WTC11 (cell line): ENCODE data around the gene HOATZ. TPM values are rescaled to one million over a fixed set of nuclear protein-coding genes. Genes with fewer than 3 reads are reported as not detected.

Experiments used
- ATAC-seq: fragments of 200-7000 bp; cut with Tn5 transposase; 2 replicates; pipeline ENCODE4 v1.10.0; 2021; ENCODE audit warnings: mild to moderate bottlenecking, moderate library complexity
- CTCF ChIA-PET: fragments of 300-600 bp; sonication (Branson Sonifier 250); formaldehyde crosslinking; loops from one replicate; lab custom pipeline; 2021; ENCODE audit warnings: antibody characterized with exemption; lab: Charles Lee
- POLR2A ChIA-PET: fragments of 350-600 bp; sonication (Branson Sonifier 250); formaldehyde crosslinking; loops from one replicate; lab custom pipeline; 2021; ENCODE audit warnings: antibody characterized with exemption; lab: Charles Lee
- DNase-seq: peaks from one replicate; pipeline ENCODE4 v3.0.0; 2021; ENCODE audit warnings: low spot score
- H3K27ac Mint-ChIP-seq: 2 replicates; pipeline ENCODE4 v1.8.0; 2021; ENCODE audit warnings: mixed read lengths
- H3K27me3 Mint-ChIP-seq: 2 replicates; pipeline ENCODE4 v1.8.0; 2021; ENCODE audit warnings: low read depth, mild to moderate bottlenecking, moderate library complexity, mixed read lengths
- H3K36me3 Mint-ChIP-seq: 2 replicates; pipeline ENCODE4 v1.8.0; 2021; ENCODE audit warnings: mixed read lengths
- H3K4me1 Mint-ChIP-seq: 2 replicates; pipeline ENCODE4 v1.8.0; 2022; ENCODE audit warnings: mixed read lengths
- H3K4me3 Mint-ChIP-seq: 2 replicates; pipeline ENCODE4 v1.8.0; 2021; ENCODE audit warnings: mild to moderate bottlenecking, moderate library complexity, mixed read lengths
- H3K9me3 Mint-ChIP-seq: 2 replicates; pipeline ENCODE4 v1.8.0; 2021; ENCODE audit warnings: mixed read lengths
- CREB1 ChIP-seq: sonication (generic); formaldehyde crosslinking; IDR thresholded peaks from 2 replicates; pipeline ENCODE4 v1.8.0; 2023; ENCODE audit warnings: mild to moderate bottlenecking, missing genetic modification reagents
- ESRRA ChIP-seq: sonication (generic); formaldehyde crosslinking; IDR thresholded peaks from 2 replicates; pipeline ENCODE4 v1.8.1; 2022; ENCODE audit warnings: mild to moderate bottlenecking, missing genetic modification reagents, borderline replicate concordance
- GABPB1 ChIP-seq: sonication (generic); formaldehyde crosslinking; IDR thresholded peaks from 2 replicates; pipeline ENCODE4 v1.8.1; 2023; ENCODE audit warnings: mild to moderate bottlenecking, missing genetic modification reagents
- RELA ChIP-seq: sonication (generic); formaldehyde crosslinking; IDR thresholded peaks from 2 replicates; pipeline ENCODE4 v1.8.1; 2022; ENCODE audit warnings: missing genetic modification reagents, mild to moderate bottlenecking, borderline replicate concordance
- SMAD3 ChIP-seq: sonication (generic); formaldehyde crosslinking; IDR thresholded peaks from 2 replicates; pipeline ENCODE4 v1.8.0; 2022; ENCODE audit warnings: missing genetic modification reagents, mild to moderate bottlenecking, borderline replicate concordance
- SMAD4 ChIP-seq: sonication (generic); formaldehyde crosslinking; IDR thresholded peaks from 2 replicates; pipeline ENCODE4 v1.8.0; 2022; ENCODE audit warnings: mild to moderate bottlenecking, missing genetic modification reagents
- TEAD1 ChIP-seq: sonication (generic); formaldehyde crosslinking; IDR thresholded peaks from 2 replicates; pipeline ENCODE4 v1.8.0; 2022; ENCODE audit warnings: mild to moderate bottlenecking, missing genetic modification reagents
- TEAD4 ChIP-seq: sonication (generic); formaldehyde crosslinking; IDR thresholded peaks from 2 replicates; pipeline ENCODE4 v1.8.0; 2022; ENCODE audit warnings: mild to moderate bottlenecking, missing genetic modification reagents
- ZNF232 ChIP-seq: sonication (generic); formaldehyde crosslinking; IDR thresholded peaks from 2 replicates; pipeline ENCODE4 v1.8.0; 2022; ENCODE audit warnings: mild to moderate bottlenecking, missing genetic modification reagents
- ZNF423 ChIP-seq: fragments of 250-450 bp; sonication (Bioruptor Pico); IDR thresholded peaks from 2 replicates; pipeline ENCODE4 v2.1.2; 2022; ENCODE audit warnings: mild to moderate bottlenecking, moderate library complexity
- total RNA-seq: library from RNA; stranded (reverse); gene quantifications from 3 replicates; pipeline ENCODE4 v1.2.3, GENCODE V29; 2021
- TF ChIP-seq, protein P1 (sequence below): sonication (generic); formaldehyde crosslinking; conservative IDR thresholded peaks from 2 replicates; pipeline ENCODE4 v1.8.1; 2023; ENCODE audit warnings: mild to moderate bottlenecking, low read depth, missing genetic modification reagents, moderate library complexity
- TF ChIP-seq, protein P2 (sequence below): sonication (generic); formaldehyde crosslinking; IDR thresholded peaks from 2 replicates; pipeline ENCODE4 v1.8.1; 2023; ENCODE audit warnings: mild to moderate bottlenecking, moderate library complexity, missing genetic modification reagents
- TF ChIP-seq, protein P3 (sequence below): sonication (generic); formaldehyde crosslinking; IDR thresholded peaks from 2 replicates; pipeline ENCODE4 v1.8.1; 2023; ENCODE audit warnings: mild to moderate bottlenecking, missing genetic modification reagents, borderline replicate concordance
- TF ChIP-seq, protein P4 (sequence below): sonication (generic); formaldehyde crosslinking; IDR thresholded peaks from 2 replicates; pipeline ENCODE4 v1.8.0; 2022; ENCODE audit warnings: missing genetic modification reagents
- TF ChIP-seq, protein P5 (sequence below): sonication (generic); formaldehyde crosslinking; IDR thresholded peaks from 2 replicates; pipeline ENCODE4 v1.8.1; 2023; ENCODE audit warnings: mild to moderate bottlenecking, missing genetic modification reagents, moderate library complexity
- TF ChIP-seq, protein P6 (sequence below): fragments of 250-450 bp; sonication (Bioruptor Pico); IDR thresholded peaks from 2 replicates; pipeline ENCODE4 v2.1.2; 2022; ENCODE audit warnings: mild to moderate bottlenecking, moderate library complexity

The HOATZ gene
- total RNA-seq, 1 experiment from 2014 or later: not detected

DNA sequence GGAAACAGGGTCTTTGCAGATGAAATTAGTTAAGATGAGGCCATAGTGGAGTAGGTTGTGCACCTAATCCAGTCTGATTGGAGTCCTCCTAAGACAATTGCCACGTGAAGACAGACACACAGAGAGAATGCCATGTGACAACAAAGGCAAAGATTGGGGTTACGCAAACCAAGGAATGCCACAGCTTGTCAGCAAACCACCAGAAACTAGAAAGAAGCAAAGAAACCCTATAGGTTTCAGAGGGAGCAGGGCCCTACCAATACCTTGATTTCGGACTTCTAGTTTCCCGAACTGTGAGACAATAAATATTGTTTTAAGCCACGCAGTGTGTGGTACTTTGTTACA lies 17.8 kb downstream of the HOATZ start:
- Mint-ChIP-seq H3K9me3 (no peaks in the 10 kb centered on the region), H3K36me3 (no peaks in the 10 kb centered on the region), H3K4me3 (no peak overlapping the region), H3K27me3 (no peaks in the 10 kb centered on the region; the same call in 1 of the 2 replicates), H3K27ac (no peak overlapping the region), H3K4me1 (peaks cover 2% of the 10 kb centered on the region; the same call in 1 of the 2 replicates)
- no peak for DNase-seq
- ChIA-PET CTCF (interaction anchor here (1.3 to 1.4 kb wide), 2 partner anchors 19 to 86 kb away, joined by 3 read pairs; no protein-coding TSS in a partner anchor), POLR2A (no interaction called here)
- TF ChIP-seq SMAD3 (CRISPR knock-in tag) (no peak), GABPB1 (CRISPR knock-in tag) (no peak), CREB1 (CRISPR knock-in tag) (no peak), SMAD4 (CRISPR knock-in tag) (no peak), ZNF232 (CRISPR knock-in tag) (no peak), RELA (CRISPR knock-in tag) (no peak), ESRRA (no peak)
- TF ChIP-seq, protein P1, sequence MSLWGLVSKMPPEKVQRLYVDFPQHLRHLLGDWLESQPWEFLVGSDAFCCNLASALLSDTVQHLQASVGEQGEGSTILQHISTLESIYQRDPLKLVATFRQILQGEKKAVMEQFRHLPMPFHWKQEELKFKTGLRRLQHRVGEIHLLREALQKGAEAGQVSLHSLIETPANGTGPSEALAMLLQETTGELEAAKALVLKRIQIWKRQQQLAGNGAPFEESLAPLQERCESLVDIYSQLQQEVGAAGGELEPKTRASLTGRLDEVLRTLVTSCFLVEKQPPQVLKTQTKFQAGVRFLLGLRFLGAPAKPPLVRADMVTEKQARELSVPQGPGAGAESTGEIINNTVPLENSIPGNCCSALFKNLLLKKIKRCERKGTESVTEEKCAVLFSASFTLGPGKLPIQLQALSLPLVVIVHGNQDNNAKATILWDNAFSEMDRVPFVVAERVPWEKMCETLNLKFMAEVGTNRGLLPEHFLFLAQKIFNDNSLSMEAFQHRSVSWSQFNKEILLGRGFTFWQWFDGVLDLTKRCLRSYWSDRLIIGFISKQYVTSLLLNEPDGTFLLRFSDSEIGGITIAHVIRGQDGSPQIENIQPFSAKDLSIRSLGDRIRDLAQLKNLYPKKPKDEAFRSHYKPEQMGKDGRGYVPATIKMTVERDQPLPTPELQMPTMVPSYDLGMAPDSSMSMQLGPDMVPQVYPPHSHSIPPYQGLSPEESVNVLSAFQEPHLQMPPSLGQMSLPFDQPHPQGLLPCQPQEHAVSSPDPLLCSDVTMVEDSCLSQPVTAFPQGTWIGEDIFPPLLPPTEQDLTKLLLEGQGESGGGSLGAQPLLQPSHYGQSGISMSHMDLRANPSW (CRISPR knock-in tag): no peak
- TF ChIP-seq, protein P2, sequence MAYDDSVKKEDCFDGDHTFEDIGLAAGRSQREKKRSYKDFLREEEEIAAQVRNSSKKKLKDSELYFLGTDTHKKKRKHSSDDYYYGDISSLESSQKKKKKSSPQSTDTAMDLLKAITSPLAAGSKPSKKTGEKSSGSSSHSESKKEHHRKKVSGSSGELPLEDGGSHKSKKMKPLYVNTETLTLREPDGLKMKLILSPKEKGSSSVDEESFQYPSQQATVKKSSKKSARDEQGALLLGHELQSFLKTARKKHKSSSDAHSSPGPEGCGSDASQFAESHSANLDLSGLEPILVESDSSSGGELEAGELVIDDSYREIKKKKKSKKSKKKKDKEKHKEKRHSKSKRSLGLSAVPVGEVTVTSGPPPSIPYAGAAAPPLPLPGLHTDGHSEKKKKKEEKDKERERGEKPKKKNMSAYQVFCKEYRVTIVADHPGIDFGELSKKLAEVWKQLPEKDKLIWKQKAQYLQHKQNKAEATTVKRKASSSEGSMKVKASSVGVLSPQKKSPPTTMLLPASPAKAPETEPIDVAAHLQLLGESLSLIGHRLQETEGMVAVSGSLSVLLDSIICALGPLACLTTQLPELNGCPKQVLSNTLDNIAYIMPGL (CRISPR knock-in tag): no peak
- no peak for ATAC-seq

DNA sequence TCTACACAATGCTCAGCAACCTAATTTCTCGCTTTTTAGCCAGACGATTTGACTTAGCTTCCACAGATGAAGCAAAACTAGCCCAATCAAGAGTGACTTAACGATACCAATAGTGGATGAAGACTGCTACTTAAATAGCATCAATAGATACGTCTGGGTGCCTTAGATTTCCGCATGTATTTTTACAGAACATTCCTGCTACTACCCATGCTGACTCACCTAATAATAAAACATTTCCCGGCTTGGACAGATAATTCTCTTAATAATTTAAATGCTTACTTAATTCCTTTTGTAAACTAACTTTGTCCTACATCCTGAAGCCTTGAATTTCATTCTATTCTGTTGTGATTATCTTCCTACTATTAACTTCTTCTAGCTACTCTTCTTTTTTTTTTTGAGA lies 20.7 kb downstream of the HOATZ start:
- H3K27me3 Mint-ChIP-seq: peaks cover 29% of the 10 kb centered on the region
- peaks cover 17% of the 10 kb centered on the region for H3K4me1 Mint-ChIP-seq
- no peak for DNase-seq
- H3K9me3 Mint-ChIP-seq: peaks cover 3% of the 10 kb centered on the region; the same call in 1 of the 2 replicates
- POLR2A ChIA-PET: no interaction called here
- H3K36me3 Mint-ChIP-seq: no peaks in the 10 kb centered on the region
- TF ChIP-seq, protein P3, sequence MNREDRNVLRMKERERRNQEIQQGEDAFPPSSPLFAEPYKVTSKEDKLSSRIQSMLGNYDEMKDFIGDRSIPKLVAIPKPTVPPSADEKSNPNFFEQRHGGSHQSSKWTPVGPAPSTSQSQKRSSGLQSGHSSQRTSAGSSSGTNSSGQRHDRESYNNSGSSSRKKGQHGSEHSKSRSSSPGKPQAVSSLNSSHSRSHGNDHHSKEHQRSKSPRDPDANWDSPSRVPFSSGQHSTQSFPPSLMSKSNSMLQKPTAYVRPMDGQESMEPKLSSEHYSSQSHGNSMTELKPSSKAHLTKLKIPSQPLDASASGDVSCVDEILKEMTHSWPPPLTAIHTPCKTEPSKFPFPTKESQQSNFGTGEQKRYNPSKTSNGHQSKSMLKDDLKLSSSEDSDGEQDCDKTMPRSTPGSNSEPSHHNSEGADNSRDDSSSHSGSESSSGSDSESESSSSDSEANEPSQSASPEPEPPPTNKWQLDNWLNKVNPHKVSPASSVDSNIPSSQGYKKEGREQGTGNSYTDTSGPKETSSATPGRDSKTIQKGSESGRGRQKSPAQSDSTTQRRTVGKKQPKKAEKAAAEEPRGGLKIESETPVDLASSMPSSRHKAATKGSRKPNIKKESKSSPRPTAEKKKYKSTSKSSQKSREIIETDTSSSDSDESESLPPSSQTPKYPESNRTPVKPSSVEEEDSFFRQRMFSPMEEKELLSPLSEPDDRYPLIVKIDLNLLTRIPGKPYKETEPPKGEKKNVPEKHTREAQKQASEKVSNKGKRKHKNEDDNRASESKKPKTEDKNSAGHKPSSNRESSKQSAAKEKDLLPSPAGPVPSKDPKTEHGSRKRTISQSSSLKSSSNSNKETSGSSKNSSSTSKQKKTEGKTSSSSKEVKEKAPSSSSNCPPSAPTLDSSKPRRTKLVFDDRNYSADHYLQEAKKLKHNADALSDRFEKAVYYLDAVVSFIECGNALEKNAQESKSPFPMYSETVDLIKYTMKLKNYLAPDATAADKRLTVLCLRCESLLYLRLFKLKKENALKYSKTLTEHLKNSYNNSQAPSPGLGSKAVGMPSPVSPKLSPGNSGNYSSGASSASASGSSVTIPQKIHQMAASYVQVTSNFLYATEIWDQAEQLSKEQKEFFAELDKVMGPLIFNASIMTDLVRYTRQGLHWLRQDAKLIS (CRISPR knock-in tag): no peak
- TF ChIP-seq TEAD1 (CRISPR knock-in tag): no peak
- H3K27ac Mint-ChIP-seq: no peak overlapping the region
- no peak for ATAC-seq
- CTCF ChIA-PET: interaction anchor here (1.6 kb wide), 1 partner anchor 80 kb away, joined by 4 read pairs; no protein-coding TSS in a partner anchor
- no peak overlapping the region for H3K4me3 Mint-ChIP-seq

DNA sequence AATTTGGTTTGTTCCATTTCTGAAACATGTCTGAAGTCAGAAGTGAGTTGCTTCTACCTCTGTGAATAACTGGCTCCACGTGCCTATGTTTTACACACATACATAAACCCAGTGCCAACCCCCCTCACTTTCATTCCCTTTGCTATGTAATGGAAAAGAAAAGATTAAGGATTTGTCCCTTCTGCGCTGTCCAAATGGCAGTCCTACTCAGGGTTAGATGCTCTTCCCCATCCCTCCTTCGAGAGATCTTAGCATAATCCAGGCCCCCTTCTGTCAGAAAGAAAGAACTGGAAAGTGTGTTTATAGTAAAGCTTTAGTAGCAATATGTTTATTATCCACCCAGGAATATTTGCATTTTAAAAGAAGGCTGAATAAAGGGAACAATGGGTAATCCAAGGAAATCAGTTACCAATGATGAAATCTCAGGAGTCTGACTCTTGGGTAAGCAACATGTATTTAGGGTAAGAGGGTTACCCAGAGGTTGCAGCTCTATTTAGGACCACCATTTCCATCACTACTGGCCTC lies 22.8 kb downstream of the HOATZ start:
- no peaks in the 10 kb centered on the region for H3K36me3 Mint-ChIP-seq
- DNase-seq: no peak
- POLR2A ChIA-PET: no interaction called here
- H3K9me3 Mint-ChIP-seq: peaks cover 3% of the 10 kb centered on the region; the same call in 1 of the 2 replicates
- peaks cover 26% of the 10 kb centered on the region for H3K4me1 Mint-ChIP-seq
- H3K4me3 Mint-ChIP-seq: no peak overlapping the region
- ATAC-seq: no peak
- CTCF ChIA-PET: interaction anchor here (1.7 kb wide), 1 partner anchor 83 kb away, joined by 4 read pairs; no protein-coding TSS in a partner anchor
- H3K27ac Mint-ChIP-seq: no peak overlapping the region
- peaks cover 48% of the 10 kb centered on the region for H3K27me3 Mint-ChIP-seq
- TF ChIP-seq, protein P4, sequence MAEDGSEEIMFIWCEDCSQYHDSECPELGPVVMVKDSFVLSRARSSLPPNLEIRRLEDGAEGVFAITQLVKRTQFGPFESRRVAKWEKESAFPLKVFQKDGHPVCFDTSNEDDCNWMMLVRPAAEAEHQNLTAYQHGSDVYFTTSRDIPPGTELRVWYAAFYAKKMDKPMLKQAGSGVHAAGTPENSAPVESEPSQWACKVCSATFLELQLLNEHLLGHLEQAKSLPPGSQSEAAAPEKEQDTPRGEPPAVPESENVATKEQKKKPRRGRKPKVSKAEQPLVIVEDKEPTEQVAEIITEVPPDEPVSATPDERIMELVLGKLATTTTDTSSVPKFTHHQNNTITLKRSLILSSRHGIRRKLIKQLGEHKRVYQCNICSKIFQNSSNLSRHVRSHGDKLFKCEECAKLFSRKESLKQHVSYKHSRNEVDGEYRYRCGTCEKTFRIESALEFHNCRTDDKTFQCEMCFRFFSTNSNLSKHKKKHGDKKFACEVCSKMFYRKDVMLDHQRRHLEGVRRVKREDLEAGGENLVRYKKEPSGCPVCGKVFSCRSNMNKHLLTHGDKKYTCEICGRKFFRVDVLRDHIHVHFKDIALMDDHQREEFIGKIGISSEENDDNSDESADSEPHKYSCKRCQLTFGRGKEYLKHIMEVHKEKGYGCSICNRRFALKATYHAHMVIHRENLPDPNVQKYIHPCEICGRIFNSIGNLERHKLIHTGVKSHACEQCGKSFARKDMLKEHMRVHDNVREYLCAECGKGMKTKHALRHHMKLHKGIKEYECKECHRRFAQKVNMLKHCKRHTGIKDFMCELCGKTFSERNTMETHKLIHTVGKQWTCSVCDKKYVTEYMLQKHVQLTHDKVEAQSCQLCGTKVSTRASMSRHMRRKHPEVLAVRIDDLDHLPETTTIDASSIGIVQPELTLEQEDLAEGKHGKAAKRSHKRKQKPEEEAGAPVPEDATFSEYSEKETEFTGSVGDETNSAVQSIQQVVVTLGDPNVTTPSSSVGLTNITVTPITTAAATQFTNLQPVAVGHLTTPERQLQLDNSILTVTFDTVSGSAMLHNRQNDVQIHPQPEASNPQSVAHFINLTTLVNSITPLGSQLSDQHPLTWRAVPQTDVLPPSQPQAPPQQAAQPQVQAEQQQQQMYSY (CRISPR knock-in tag): no peak
- TF ChIP-seq, protein P5, sequence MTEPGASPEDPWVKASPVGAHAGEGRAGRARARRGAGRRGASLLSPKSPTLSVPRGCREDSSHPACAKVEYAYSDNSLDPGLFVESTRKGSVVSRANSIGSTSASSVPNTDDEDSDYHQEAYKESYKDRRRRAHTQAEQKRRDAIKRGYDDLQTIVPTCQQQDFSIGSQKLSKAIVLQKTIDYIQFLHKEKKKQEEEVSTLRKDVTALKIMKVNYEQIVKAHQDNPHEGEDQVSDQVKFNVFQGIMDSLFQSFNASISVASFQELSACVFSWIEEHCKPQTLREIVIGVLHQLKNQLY (CRISPR knock-in tag): no peak
- TF ChIP-seq TEAD4 (CRISPR knock-in tag) (no peak), ZNF423 (CRISPR knock-in tag) (no peak), GABPB1 (CRISPR knock-in tag) (no peak)
- TF ChIP-seq, protein P6, sequence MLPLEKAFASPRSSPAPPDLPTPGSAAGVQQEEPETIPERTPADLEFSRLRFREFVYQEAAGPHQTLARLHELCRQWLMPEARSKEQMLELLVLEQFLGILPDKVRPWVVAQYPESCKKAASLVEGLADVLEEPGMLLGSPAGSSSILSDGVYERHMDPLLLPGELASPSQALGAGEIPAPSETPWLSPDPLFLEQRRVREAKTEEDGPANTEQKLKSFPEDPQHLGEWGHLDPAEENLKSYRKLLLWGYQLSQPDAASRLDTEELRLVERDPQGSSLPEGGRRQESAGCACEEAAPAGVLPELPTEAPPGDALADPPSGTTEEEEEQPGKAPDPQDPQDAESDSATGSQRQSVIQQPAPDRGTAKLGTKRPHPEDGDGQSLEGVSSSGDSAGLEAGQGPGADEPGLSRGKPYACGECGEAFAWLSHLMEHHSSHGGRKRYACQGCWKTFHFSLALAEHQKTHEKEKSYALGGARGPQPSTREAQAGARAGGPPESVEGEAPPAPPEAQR: no peak
